Measurements from ENCODE around the gene AHI1. TPM values are rescaled to one million over a fixed set of nuclear protein-coding genes. Genes with fewer than 3 reads are reported as not detected.

Gene AHI1
- total and polyA plus RNA-seq, 10 of the 15 experiments (the other 5 are each of a cell fraction or from before 2014, with no cell fraction given), result 3.2 to 9.5 (median 4.6) TPM

DNA sequence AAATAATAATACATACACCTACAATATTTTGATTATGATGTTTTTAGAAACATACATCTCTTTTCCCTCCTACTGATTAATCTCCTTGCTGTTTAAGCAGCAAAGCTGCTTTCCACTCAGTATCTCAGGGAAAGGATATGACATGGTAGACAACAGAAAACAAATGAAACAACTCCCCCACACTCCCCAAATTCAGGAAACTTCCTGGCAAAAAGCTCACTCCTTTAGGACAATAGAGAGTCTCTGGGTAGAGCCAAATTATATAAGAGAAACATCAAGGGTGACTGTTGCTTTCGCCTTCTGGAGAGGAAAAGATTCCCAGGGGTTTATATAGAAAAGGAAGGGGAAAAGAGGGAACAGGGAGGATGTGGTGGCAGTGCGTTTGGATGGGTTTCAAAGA, 48.7 kb upstream of the AHI1 start:
- Histone ChIP-seq H3K9me3 (replicated peaks; ENCODE audit: control insufficient read depth, insufficient read depth, low read length) (no peaks in the 10 kb centered on the region), H3K36me3 (ENCODE audit: control insufficient read depth in 2 of 2, insufficient read depth in 2 of 2, low read length in 1 of 2) (no peaks in the 10 kb centered on the region), H3K4me1 (ENCODE audit: control insufficient read depth, insufficient read depth, low read length) (no peaks in the 10 kb centered on the region), H2AFZ (ENCODE audit: control insufficient read depth, low read depth, low read length) (no peak overlapping the region), H3K79me2 (ENCODE audit: control insufficient read depth, insufficient read depth, low read length) (no peaks in the 10 kb centered on the region), H3K4me3 (no peak overlapping the region), H3K27ac (ENCODE audit: control insufficient read depth, insufficient read depth) (no peak overlapping the region), H3K9ac (ENCODE audit: control insufficient read depth, insufficient read depth, low read length) (no peak overlapping the region), H3K4me2 (ENCODE audit: control insufficient read depth, insufficient read depth) (no peak overlapping the region), H3K27me3 (replicated peaks in 1 of 2; ENCODE audit: control insufficient read depth in 2 of 2, insufficient read depth in 2 of 2, low read length in 1 of 2) (no peaks in the 10 kb centered on the region), H4K20me1 (ENCODE audit: control insufficient read depth, insufficient read depth) (no peaks in the 10 kb centered on the region)
- FAIRE-seq, result no peak
- no TSS peak for BruUV-seq (replicated peaks)
- SMC1A ChIA-PET (ENCODE audit: uncharacterized antibody, unreplicated experiment), result interaction anchor here (1.1 to 1.9 kb wide), 2 partner anchors 10 to 363 kb away, joined by 3 to 6 read pairs; no protein-coding TSS in a partner anchor
- DNase-seq (ENCODE audit: low read depth, low spot score), result no peak
- intact Hi-C loops (cut with micrococcal nuclease; ENCODE audit: unreplicated experiment), result no loop called here
- no peak for ATAC-seq
- RAD21 ChIA-PET (ENCODE audit: unreplicated experiment), result no interaction called here
- 0% methylated on average over 2 of the region's 2 CpGs for WGBS (ENCODE audit: insufficient coverage, insufficient replicate concordance, low lambda C conversion rate, missing lambda C conversion rate)
- in situ Hi-C loops (cut with MboI), result no loop called here
- POLR2A ChIA-PET, result no interaction called here
- CTCF ChIA-PET, result no interaction called here
- TF ChIP-seq MTA3 (IDR thresholded peaks at IDR 0.05; ENCODE audit: borderline replicate concordance, low read length) (no peak), STAT1 (conservative IDR thresholded peaks at IDR 0.05) (no peak)
- TF ChIP-seq, protein P1, sequence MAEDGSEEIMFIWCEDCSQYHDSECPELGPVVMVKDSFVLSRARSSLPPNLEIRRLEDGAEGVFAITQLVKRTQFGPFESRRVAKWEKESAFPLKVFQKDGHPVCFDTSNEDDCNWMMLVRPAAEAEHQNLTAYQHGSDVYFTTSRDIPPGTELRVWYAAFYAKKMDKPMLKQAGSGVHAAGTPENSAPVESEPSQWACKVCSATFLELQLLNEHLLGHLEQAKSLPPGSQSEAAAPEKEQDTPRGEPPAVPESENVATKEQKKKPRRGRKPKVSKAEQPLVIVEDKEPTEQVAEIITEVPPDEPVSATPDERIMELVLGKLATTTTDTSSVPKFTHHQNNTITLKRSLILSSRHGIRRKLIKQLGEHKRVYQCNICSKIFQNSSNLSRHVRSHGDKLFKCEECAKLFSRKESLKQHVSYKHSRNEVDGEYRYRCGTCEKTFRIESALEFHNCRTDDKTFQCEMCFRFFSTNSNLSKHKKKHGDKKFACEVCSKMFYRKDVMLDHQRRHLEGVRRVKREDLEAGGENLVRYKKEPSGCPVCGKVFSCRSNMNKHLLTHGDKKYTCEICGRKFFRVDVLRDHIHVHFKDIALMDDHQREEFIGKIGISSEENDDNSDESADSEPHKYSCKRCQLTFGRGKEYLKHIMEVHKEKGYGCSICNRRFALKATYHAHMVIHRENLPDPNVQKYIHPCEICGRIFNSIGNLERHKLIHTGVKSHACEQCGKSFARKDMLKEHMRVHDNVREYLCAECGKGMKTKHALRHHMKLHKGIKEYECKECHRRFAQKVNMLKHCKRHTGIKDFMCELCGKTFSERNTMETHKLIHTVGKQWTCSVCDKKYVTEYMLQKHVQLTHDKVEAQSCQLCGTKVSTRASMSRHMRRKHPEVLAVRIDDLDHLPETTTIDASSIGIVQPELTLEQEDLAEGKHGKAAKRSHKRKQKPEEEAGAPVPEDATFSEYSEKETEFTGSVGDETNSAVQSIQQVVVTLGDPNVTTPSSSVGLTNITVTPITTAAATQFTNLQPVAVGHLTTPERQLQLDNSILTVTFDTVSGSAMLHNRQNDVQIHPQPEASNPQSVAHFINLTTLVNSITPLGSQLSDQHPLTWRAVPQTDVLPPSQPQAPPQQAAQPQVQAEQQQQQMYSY (CRISPR knock-in tag; IDR thresholded peaks at IDR 0.05), result no peak

All from GM12878 (cell line).